Measurements from ENCODE around the gene UGGT2.
"Not testable (repeated sequence)": the region's sequence is repeated elsewhere in the genome, so short reads cannot be mapped to it uniquely, and the experiment has no call there.

Gene UGGT2

DNA sequence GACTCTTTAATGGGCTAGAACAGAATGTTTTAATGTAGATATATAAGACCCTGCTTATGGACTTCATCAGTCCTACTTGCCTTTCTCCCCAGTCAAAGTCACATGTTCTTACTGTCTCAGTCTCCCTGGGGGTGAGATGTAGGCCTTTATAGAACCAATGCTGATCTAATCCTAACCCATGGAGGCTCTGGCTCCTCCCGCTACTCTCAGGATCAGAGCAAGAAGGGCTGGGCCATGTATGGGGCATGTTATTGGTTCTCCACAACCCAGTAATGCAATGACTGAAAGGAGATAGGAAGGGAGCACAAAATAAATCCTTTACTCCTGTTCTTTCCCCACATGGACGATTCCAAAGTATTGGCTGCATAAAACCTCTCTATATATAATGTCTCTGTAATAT lies 82.3 kb downstream of the UGGT2 start:
- no peak for DNase-seq

DNA sequence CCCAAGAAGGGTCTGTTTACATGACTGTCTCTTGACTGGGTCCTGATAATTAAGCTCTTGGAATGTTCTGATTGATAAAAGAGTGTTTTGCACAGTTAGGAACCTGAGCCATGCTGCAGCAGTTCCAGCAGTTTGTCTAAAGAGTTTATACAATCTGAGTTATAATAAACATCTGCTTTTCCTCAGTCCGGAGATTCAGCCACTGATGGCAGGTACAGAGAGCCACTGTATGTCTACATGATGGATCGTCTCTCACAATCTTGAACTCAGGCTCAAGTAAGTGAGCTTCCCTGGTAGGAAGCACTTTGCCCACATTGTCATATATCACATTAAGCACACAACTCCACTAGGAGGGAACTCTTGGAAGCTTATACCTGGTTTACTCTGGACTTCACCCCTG lies 84.3 kb downstream of the UGGT2 start:
- DNase-seq: no peak

DNA sequence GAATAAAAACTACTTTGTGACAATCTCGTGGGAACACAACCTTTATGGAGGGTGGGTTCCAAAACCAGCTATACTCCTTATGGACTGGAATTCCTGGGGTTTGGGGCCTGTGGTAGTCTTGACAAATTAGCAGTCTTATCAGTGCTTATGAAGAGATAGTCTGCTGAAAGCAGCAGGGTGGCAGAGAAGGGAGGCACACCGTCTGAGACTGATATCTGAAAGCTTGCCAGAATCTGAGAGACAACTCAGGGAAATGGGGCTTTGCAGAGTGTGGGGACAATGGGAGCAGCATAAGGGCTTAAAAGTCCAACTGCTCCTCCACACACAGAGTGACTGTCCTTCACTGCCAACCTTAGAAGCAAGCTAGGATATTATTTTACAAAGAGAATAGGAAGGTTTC lies 95.9 kb downstream of the UGGT2 start:
- no peak for DNase-seq

DNA sequence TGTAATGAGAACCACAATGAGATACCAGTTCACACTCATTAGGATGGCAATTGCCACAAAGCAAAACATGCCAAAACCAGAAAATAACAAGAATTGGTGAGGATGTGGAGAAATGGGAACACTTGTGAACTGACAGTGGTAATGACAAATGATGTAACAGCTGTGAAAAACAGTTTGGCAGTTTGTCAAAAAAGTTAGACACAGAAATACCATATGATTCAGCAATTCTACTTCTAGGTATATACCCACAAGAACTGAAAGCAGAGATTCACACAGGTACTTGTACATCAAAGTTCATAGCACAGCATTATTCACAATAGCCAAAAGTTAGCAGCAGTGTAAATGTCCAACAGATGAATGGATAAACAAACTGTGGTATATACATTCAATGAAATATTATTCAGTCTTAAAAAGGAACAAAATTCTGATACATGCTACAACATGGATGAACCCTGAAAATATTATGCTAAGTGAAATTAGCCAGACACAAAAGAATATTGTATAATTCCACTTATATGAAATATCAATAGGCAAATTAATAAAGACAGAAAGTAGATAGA lies 96.5 kb downstream of the UGGT2 start:
- DNase-seq: no peak

DNA sequence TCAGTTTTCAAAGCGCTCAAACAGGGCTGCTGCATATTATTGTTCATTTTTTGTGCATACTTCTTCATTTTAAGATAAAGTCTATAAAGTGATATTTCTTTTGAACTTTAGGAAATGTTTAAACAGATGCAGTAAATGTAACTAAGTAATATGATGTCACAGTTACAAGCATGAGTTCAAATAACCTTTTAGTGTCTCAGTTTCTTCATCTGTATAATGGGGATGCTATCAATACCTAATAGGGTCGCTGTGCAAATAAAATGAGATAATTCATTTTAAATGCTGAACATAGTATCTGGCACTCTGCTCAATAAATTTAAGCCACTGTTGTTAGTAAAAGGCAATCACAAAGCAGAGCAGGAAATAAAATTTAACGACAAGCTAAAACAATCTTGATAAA lies 97.5 kb downstream of the UGGT2 start:
- no peak for DNase-seq

DNA sequence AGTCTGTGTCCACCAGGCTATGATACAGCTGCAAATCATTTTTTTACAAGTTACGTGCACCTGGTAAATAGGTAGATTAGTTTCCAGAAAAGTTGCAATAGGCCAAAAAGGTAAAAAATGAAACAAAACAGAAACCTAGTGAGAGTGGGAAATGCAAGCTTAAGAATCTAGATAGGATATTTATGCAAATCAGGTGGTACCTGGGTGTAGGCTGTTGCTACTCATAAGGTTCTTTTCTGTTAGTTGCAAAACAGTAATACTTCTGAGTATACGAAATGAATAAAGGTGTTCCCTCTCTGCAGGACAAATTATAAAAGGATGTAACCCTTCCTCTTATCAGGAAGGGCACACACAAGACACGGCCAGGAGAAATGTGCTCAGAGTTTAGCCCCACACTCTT lies 97.9 kb downstream of the UGGT2 start:
- no peak for DNase-seq

DNA sequence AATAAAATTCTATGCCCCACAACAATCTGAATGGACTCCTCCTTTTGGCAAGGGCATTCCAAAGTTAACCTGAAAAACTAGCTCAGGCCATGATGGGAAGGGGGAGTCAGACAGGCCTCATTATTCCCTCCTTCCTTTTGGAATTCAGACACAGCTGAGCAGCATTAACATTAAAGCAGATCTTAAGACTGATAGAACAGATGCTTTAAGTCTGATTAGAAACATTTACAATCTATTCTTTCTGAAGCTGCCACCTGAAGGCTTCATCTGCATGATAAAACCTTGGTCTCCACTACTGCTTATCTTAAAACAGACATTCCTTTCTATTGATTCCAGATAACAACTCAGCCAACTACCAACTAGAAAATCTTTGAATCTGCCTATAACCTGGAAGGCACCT lies 98.9 kb downstream of the UGGT2 start:
- no peak for DNase-seq

DNA sequence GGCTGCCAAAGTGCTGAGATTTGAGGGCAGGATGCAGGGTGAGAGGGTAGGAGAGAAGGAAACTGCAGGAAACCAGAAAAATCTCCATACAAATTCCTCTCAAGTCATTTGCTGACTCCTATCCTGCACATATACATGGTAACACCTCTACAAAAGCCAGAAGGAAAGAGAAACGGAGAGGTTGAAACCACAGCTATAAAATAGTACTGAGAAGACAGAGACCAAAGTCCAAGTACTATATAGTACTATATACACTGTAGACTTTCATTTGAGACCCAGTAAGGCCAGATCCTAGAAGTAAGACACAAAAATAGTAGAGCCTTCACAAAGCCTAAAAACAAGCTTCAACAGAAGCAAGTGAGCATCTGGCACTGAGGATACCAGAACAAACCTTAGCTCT lies 103.1 kb downstream of the UGGT2 start:
- DNase-seq: no peak

DNA sequence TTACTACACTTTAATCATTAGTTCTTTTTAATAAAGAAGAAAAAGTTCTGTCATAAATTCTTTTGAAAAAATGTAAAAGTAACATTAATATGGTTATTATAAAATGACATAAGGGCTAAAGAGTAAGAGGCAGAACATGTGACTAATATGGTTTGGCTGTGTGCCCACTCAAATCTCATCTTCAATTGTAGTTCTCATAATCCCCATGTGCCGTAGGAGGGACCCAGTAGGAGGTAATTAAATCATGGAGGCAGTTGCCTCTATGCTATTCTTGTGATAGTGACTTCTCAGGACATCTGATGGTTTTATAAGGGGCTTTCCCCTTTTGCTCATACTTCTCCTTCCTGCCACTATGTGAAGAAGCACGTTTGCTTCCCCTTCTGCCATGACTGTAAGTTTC lies 104.5 kb downstream of the UGGT2 start:
- no peak for DNase-seq

DNA sequence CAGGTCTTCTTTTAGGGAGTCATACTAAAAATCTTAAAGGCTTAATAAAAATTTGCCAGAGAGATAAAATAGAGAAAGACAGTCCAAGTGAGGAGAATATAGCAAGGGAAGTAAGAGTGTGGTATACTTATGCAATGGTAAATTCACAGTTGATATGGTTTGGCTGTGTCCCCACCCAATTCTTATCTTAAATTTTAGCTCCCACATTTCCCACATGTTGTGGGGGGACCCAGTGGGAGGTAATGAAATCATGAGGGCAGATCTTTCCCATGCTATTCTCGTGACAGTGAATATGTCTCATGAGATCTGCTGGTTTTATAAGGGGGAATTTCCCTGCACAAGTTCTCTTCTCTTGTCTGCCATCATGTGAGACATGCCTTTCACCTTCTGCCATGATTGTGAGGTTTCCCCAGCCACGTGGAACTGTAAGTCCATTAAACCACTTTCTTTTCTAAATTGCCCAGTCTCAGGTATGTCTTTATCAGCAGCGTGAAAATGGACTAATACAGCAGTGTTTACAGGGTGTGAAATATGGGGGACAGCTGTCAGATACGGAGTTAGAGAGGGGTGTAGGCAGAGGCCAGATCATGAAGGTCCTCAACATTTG lies 115.4 kb downstream of the UGGT2 start:
- no peak for DNase-seq

DNA sequence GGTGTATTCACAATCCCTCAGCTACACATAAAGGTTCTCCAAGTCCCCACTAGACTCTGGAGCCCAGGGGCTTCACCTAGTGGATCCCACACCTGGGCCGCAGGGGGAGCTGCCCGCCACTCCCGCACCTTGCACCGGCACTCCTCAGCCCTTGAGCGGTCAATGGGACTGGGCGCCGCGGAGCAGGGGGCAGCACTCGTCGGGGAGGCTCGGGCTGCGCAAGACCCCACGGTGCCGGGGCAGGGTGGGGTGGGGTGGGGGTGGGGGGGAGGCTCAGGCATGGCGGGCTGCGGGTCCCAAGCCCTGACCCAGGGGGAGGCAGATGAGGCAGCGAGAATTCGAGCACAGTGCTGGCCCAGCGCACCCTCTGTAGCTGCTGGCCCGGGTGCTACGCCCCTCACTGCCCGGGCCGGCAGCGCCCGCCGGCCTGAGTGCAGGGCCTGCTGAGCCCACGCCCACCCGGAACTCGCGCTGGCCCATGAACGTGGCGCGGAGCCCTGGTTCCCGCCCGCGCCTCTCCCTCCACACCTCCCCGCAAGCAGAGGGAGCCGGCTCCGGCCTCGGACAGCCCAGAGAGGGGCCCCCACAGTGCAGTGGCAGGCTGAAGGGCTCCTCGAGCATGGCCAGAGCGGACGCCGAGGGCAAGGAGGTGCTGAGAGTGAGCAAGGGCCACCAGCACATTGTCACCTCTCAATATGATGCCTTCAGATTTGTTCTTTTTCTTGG lies 121.7 kb downstream of the UGGT2 start:
- no peak for DNase-seq

DNA sequence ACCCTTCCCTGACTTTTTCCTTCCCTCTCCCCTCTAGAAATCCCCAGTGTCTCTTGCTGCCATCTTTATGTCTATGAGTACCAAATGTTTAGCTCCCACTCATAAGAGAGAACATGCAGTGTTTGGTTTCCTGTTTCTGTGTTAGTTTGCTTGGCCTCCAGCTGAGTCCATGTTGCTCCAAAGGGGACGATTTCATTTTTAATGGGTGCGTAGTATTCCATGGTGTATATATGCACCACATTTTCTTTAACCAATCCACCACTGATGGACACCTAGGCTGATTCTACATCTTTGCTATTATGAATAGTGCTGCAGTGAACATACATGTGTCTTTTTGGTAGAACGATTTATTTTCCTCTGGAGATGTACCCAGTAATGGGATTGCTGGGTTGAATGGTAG lies 123.8 kb downstream of the UGGT2 start:
- no peak for DNase-seq

DNA sequence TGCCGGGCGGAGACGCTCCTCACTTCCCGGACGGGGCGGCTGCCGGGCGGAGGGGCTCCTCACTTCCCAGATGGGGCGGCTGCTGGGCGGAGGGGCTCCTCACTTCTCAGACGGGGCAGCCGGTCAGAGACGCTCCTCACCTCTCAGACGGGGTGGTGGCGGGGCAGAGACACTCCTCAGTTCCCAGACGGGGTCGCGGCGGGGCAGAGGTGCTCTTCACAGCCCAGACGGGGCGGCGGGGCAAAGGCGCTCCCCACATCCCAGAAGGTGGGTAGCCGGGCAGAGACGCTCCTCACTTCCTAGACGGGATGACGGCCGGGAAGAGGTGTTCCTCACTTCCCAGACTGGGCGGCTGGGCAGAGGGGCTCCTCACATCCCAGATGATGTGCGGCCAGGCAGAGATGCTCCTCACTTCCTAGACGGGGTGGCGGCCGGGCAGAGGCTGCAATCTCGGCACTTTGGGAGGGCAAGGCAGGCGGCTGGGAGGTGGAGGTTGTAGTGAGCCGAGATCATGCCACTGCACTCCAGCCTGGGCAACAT lies 124.8 kb downstream of the UGGT2 start:
- not testable (repeated sequence) for DNase-seq

DNA sequence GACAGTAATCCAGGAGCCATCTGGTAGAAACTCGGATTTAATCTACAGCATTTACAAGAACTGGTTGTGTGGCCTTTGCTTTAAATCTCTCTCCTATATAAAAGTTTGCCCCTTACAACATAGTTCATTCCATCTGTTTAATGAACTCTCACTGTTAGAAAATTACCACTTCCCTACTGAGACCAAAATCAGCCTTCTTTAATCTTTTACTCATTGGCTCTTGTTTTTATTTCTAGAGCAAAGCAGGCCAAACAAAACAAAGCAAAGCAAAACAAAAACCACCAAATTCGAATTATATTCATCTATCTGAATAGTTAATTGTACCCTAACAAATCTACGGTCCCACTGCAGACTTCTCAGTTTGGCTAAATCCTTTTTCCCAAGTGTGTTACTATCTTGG lies 127.0 kb downstream of the UGGT2 start:
- no peak for DNase-seq

DNA sequence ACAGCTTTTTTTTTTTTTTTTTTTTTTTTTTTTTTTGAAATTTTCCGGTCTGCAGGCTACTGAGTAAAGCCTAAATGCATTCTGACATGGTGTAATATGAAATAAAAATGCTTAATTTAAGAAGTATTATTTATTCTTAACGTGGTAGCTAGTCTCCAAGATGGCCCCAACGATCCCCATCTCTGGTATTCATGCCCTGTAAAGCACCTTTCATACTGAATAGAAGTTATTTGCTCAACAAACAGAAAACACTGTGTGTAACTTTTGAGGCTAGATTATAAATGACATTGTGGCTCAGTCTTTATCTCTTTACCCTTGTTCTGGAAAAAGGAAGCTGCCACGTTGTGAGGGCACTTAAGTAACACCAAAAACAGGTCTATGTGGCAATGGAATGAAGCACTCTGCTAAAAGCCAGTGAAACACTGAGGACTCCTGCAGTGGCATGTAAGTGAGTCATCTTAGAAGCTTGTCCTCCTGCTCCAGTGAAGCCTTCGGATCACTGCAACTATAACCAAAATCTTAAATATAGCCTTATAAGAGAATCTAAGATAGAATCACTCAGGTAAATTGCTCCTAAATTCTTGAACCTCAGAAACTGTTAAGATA lies 128.7 kb downstream of the UGGT2 start:
- DNase-seq: no peak

DNA sequence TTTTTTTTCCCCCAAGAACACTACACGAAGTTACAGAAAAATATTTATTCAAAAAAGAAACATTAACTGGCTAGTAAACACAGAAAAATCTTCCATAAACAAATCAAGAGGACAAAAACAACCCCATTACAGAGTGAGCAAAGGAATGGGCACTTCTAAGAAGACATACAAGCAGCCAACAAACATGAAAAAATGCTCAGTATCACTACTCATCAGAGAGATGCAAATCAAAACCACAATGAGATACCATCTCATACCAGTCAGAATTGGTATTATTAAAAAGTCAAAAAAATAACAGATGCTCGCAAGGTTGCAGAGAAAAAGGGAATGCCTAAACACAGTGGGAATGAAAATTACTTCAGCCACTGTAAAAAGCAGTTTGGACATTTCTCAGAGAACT lies 131.7 kb downstream of the UGGT2 start:
- no peak for DNase-seq

DNA sequence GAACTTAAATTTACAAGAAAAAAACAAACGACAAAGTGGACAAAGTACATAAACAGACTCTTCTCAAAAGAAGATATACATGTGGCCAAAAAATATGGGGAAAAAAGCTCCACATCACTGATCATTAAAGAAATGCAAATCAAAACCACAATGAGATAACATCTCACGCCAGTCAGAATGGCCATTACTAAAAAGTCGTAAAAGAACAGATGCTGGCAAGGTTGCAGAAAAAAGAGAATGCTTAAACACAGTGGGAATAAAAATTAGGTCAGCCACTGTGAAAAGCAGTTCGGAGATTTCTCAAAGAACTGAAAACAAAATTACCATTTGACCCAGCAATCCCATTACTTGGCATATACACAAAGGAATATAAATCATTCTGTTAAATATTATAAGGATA lies 132.7 kb downstream of the UGGT2 start:
- no peak for DNase-seq

DNA sequence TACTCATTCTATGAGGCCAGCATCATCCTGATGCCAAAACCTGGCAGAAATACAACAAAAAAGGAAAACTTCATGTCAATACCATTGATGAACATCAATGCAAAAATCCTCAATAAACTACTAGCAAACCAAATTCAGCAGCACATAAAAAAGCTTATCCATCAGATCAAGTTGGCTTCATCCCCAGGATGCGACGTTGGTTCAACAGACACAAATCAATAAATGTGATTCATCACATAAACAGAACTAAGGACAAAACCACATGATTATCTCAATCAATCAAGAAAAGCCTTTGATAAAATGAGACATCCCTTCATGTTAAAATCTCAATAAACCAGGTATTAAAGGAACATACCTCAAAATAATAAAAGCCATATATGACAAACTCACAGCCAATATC lies 134.3 kb downstream of the UGGT2 start:
- no peak for DNase-seq

DNA sequence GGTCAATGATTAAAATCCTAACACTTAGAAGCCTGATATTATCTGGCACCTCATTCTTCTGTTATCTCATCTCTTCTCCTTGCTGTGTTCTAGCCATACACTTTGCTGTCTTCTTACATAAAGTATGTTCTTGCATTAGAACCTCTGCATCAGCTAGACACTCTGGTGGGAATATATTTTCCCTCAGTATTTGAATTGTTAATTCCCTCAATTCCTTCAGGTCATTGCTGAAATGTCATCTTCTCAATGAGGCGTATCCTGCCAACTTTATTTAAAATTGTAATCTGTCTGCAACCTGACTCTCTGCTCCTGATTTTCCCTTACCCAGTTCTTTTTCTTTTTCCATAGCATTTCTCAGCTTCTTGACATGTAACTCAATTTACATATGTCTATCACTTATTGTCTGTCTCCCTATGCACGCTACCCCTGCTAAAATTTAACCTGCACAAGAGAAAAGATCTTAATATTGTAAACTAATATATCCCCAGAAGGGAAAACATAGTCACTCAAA lies 138.2 kb downstream of the UGGT2 start:
- DNase-seq: no peak

DNA sequence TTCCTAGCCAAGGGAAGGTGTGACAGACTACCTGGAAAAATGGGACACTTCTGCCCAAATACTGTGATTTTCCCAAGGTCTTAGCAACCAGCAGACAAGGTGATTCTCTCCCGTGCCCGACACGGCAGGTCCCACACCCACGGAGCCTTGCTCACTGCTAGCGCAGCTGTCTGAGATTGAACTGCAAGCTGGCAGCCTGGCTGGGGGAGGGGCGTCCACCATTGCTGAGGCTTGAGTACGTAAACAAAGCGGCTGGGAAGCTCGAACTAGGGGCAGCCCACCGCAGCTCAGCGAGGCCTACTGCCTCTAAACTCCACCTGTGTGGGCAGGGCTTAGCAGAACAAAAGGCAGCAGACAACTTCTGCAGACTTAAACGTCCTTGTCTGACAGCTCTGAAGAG lies 146.2 kb downstream of the UGGT2 start:
- DNase-seq: no peak

DNA sequence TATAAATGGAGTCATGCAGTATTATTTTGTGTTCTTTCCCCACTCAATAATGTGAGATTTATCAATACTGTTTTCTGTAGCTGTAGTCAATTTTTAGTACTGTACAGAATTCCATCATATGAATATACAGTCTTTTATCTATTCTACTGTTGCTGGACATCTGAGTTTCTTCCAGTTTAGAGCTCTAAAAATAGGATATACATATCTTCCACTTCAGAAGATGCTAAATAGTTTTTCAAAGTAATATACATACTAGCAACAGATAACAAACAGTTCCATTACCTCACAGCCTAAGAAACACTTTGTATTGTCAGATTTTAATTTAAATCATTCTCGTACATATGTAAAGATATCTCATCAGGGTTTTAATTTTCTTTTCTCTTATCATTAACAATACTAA lies 149.6 kb downstream of the UGGT2 start:
- DNase-seq: no peak

DNA sequence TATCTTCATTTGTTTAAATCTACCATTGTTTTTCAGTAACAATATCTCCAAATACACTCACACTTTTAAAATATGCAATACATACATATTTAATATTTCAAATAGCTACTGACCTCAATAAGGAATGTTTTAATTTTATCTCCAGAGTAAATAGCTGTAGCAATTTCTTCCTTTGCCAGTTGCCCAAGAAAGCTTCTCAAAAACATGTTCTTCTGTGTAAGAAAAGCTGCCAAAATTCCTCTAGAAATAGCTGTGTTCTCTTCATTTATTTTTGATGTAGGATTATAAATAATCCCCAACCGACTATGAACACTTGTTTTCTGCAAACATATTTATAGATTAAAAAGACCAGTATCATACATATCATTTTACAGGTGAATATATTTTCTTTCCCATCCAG lies 150.5 kb downstream of the UGGT2 start:
- DNase-seq: no peak

DNA sequence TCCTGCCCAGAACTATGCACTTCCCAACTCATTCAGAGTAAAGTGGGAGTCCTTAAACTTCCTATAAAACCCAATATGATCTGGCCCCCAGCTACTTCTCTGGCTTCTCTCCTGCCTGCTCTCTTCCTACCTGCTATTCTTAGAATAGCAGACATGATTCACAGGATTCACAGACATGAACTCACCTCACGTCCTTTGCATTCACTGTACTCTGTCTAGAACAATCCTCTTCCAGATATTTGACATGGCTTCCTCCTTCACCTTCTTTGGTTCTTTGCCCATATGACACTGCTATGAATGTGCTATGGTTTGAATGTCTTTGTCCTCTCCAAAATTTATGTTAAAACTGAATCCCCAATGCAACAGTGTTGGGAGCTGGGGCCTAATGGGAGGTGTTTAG lies 154.9 kb downstream of the UGGT2 start:
- DNase-seq: no peak

DNA sequence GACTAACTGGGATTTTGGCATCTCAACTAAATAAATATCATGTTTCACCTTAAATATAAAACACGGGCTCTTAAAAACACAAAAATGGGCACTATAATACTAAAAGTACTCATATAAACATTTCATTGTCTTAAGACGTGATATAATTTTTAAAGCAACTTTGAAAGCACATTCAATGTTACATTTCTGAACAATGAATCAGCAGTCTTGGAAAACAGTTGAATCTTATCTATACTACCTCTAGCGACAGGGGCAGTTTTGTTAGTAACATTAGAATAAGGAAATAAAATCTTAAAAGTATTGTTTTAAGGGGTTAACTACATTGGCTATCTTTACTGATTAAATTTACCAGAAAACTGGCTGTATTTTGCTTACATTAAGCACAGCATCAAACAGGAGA lies 156.9 kb downstream of the UGGT2 start:
- DNase-seq: no peak
